ENCODE measurements around the gene EGLN2.

EGLN2 gene

GRCh38 chr19:40800339-40800996, 1.5 kb downstream of the EGLN2 start:
- no peak for TF ChIP-seq POLR2AphosphoS5 (IDR thresholded peaks at IDR 0.05; ENCODE audit: low read depth)
- no peak for TF ChIP-seq GABPA (IDR thresholded peaks at IDR 0.05; ENCODE audit: low read depth)
- no peak for TF ChIP-seq SPI1 (IDR thresholded peaks at IDR 0.05; ENCODE audit: borderline replicate concordance, low read depth)
- no peak for TF ChIP-seq REST (IDR thresholded peaks at IDR 0.05; ENCODE audit: insufficient replicate concordance, low read depth)
- TF ChIP-seq CTCF (IDR thresholded peaks at IDR 0.05; ENCODE audit: insufficient read depth, low read length), result no peak
- no peak for DNase-seq (ENCODE audit: low read depth in 1 of 2, low spot score in 1 of 2)
- Histone ChIP-seq H3K27me3 (ENCODE audit: insufficient read depth, poor library complexity, severe bottlenecking) (no peaks in the 10 kb centered on the region), H3K27ac (replicated peaks) (peak overlapping the region; percentile 91), H3K4me3 (replicated peaks; ENCODE audit: insufficient read depth, low read length) (peak overlapping the region; percentile 90)

DNA sequence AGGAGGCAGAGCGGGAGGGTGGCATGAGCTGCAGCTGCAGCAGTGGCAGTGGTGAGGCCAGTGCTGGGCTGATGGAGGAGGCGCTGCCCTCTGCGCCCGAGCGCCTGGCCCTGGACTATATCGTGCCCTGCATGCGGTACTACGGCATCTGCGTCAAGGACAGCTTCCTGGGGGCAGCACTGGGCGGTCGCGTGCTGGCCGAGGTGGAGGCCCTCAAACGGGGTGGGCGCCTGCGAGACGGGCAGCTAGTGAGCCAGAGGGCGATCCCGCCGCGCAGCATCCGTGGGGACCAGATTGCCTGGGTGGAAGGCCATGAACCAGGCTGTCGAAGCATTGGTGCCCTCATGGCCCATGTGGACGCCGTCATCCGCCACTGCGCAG, 2.0 kb downstream of the EGLN2 start:
- DNase-seq (ENCODE audit: low read depth in 1 of 2, low spot score in 1 of 2), result no peak
- no peak for TF ChIP-seq GABPA (IDR thresholded peaks at IDR 0.05; ENCODE audit: low read depth)
- TF ChIP-seq POLR2AphosphoS5 (IDR thresholded peaks at IDR 0.05; ENCODE audit: low read depth), result no peak
- no peak for TF ChIP-seq SPI1 (IDR thresholded peaks at IDR 0.05; ENCODE audit: borderline replicate concordance, low read depth)
- TF ChIP-seq CTCF (IDR thresholded peaks at IDR 0.05; ENCODE audit: insufficient read depth, low read length), result no peak
- TF ChIP-seq REST (IDR thresholded peaks at IDR 0.05; ENCODE audit: insufficient replicate concordance, low read depth), result no peak
- Histone ChIP-seq H3K4me3 (replicated peaks; ENCODE audit: insufficient read depth, low read length) (no peak overlapping the region; the same call in 1 of the 2 replicates), H3K27ac (replicated peaks) (0 out of 2 replicates have a peak overlapping the region, but pooled peaks have one; percentile 19), H3K27me3 (ENCODE audit: insufficient read depth, poor library complexity, severe bottlenecking) (no peaks in the 10 kb centered on the region)

DNA sequence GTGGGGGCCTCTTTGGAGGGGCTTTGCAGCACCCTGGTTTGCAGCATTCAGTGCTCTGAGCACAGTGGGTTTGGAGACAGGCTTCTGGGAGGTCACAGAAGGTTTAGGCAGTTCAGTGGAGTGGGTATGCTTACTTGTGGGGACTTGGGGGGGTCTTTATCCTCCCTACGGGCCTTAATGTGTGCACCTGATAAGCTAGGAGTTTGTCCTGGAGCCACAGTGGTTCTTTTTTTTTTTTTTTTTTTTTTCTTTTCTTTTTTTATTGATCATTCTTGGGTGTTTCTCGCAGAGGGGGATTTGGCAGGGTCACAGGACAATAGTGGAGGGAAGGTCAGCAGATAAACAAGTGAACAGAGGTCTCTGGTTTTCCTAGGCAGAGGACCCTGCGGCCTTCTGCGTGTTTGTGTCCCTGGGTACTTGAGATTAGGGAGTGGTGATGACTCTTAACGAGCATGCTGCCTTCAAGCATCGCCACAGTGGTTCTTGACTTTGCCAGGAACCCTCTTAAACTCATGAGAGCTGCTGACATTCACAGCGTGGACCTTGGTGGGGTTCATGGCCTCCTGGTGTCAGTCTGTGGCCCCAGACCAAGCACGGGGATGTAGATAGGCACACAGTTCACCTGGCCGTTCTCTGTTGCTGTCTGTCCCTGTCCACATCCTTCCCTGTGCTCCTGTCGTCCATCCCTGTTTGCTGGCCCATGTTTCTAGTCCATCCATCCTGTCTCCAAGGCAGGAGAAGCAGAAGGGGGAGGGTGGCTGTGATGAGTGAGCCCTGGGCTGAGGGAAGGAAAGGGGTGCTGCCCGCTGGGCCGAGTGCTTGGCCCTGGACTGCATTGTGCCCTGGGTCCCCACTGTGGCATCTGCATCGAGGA, 2.7 kb downstream of the EGLN2 start:
- Histone ChIP-seq H3K4me3 (replicated peaks; ENCODE audit: insufficient read depth, low read length) (no peak overlapping the region; the same call in 1 of the 2 replicates), H3K27me3 (ENCODE audit: insufficient read depth, poor library complexity, severe bottlenecking) (no peaks in the 10 kb centered on the region)

More for the DNA sequence above, 2.7 kb downstream of the EGLN2 start:
- peak overlapping the region; percentile 36 for H3K27ac ChIP-seq (replicated peaks)
- no peak for DNase-seq (ENCODE audit: low read depth in 1 of 2, low spot score in 1 of 2)
- TF ChIP-seq POLR2AphosphoS5 (IDR thresholded peaks at IDR 0.05; ENCODE audit: low read depth), result peak; percentile 30; the same call in 1 of the 2 replicates
- no peak for TF ChIP-seq REST (IDR thresholded peaks at IDR 0.05; ENCODE audit: insufficient replicate concordance, low read depth)

Measured in HL-60 (cell line).